ENCODE data around the gene RASL12.
A peak's percentile ranks its signal among the peaks of the same experiment; 100 is the strongest.
"Not testable (repeated sequence)": the region's sequence is repeated elsewhere in the genome, so short reads cannot be mapped to it uniquely, and the experiment has no call there.

Gene RASL12

GRCh38 chr15:65075607-65076395 is 8.0 kb upstream of the RASL12 start:
- not testable (repeated sequence) for DNase-seq (ENCODE audit: low spot score)

- not testable (repeated sequence) for DNase-seq (ENCODE audit: low spot score)
Observed at GRCh38 chr15:65074946-65075345, 7.2 kb upstream of the RASL12 start.

- DNase-seq (ENCODE audit: low spot score), result no peak
Observed at GRCh38 chr15:65072617-65073016, 4.8 kb upstream of the RASL12 start.

- no peak for DNase-seq (ENCODE audit: low spot score)
Observed at GRCh38 chr15:65072027-65072426, 4.2 kb upstream of the RASL12 start.

GRCh38 chr15:65071381-65071811 is 3.6 kb upstream of the RASL12 start:
- DNase-seq (ENCODE audit: low spot score), result no peak

GRCh38 chr15:65069779-65070546 is 2.2 kb upstream of the RASL12 start:
- no peak for DNase-seq (ENCODE audit: low spot score)

- DNase-seq (ENCODE audit: low spot score), result no peak
Observed at GRCh38 chr15:65069179-65069578, 1.4 kb upstream of the RASL12 start.

GRCh38 chr15:65068403-65068788 is 605 bp upstream of the RASL12 start:
- DNase-seq (ENCODE audit: low spot score), result no peak

- no peak for DNase-seq (ENCODE audit: low spot score)
Observed at GRCh38 chr15:65067317-65067644, 510 bp downstream of the RASL12 start.

GRCh38 chr15:65066635-65067316 is 1.0 kb downstream of the RASL12 start:
- DNase-seq (ENCODE audit: low spot score), result no peak

GRCh38 chr15:65066001-65066634 is 1.7 kb downstream of the RASL12 start:
- no peak for DNase-seq (ENCODE audit: low spot score)

- no peak for DNase-seq (ENCODE audit: low spot score)
Observed at GRCh38 chr15:65062726-65063125, 5.1 kb downstream of the RASL12 start.

GRCh38 chr15:65062061-65062460 is 5.7 kb downstream of the RASL12 start:
- DNase-seq (ENCODE audit: low spot score), result no peak

- DNase-seq (ENCODE audit: low spot score), result peak; percentile 71
Observed at GRCh38 chr15:65060641-65061397, 7.0 kb downstream of the RASL12 start.

GRCh38 chr15:65059931-65060596 is 7.7 kb downstream of the RASL12 start:
- no peak for DNase-seq (ENCODE audit: low spot score)

- DNase-seq (ENCODE audit: low spot score), result no peak
Observed at GRCh38 chr15:65059369-65059750, 8.4 kb downstream of the RASL12 start.

- DNase-seq (ENCODE audit: low spot score), result no peak
Observed at GRCh38 chr15:65058394-65059368, 9.1 kb downstream of the RASL12 start.

- DNase-seq (ENCODE audit: low spot score), result no peak
Observed at GRCh38 chr15:65057549-65057940, 10.2 kb downstream of the RASL12 start.

GRCh38 chr15:65056868-65057548 is 10.8 kb downstream of the RASL12 start:
- DNase-seq (ENCODE audit: low spot score), result no peak
